ENCODE results near the gene KIF21B.

Gene KIF21B

GRCh38 chr1:201016211-201016651 lies 7.3 kb downstream of the KIF21B start:
- no peak overlapping the region for H3K4me3 ChIP-seq (ENCODE audit: low read depth, low read length)
- peak overlapping the region; percentile 6 for H3K9ac ChIP-seq
- H3K27me3 ChIP-seq (ENCODE audit: control insufficient read depth, insufficient read depth, low read length), result no peaks in the 10 kb centered on the region
- H3K4me1 ChIP-seq, result peaks cover 66% of the 10 kb centered on the region
- peaks cover 3% of the 10 kb centered on the region for H3K79me2 ChIP-seq
- H3K36me3 ChIP-seq (ENCODE audit: control insufficient read depth, insufficient read depth, low read length), result no peaks in the 10 kb centered on the region
- H3K27ac ChIP-seq, result peak overlapping the region; percentile 98
- no peaks in the 10 kb centered on the region for H3K9me3 ChIP-seq (ENCODE audit: control insufficient read depth, low read length)
- H2AFZ ChIP-seq, result peak overlapping the region; percentile 46
- TF ChIP-seq CTCF (IDR thresholded peaks at IDR 0.05), result no peak
- H3K4me2 ChIP-seq (ENCODE audit: low read length), result peak overlapping the region; percentile 53

GRCh38 chr1:201015551-201016091 lies 7.9 kb downstream of the KIF21B start:
- no peak for TF ChIP-seq CTCF (IDR thresholded peaks at IDR 0.05)
- no peak overlapping the region for H3K4me3 ChIP-seq (ENCODE audit: low read depth, low read length)
- H3K4me2 ChIP-seq (ENCODE audit: low read length), result peak overlapping the region; percentile 53
- peaks cover 66% of the 10 kb centered on the region for H3K4me1 ChIP-seq
- H3K36me3 ChIP-seq (ENCODE audit: control insufficient read depth, insufficient read depth, low read length), result no peaks in the 10 kb centered on the region
- no peaks in the 10 kb centered on the region for H3K27me3 ChIP-seq (ENCODE audit: control insufficient read depth, insufficient read depth, low read length)
- H3K9me3 ChIP-seq (ENCODE audit: control insufficient read depth, low read length), result no peaks in the 10 kb centered on the region
- peak overlapping the region; percentile 46 for H2AFZ ChIP-seq
- H3K79me2 ChIP-seq, result peaks cover 3% of the 10 kb centered on the region
- H3K27ac ChIP-seq, result peak overlapping the region; percentile 98
- H3K9ac ChIP-seq, result peak overlapping the region; percentile 6

- peaks cover 71% of the 10 kb centered on the region for H3K4me1 ChIP-seq
- H3K4me2 ChIP-seq (ENCODE audit: low read length), result peak overlapping the region; percentile 54
- H3K27ac ChIP-seq, result peak overlapping the region; percentile 98
- peaks cover 3% of the 10 kb centered on the region for H3K79me2 ChIP-seq
- H3K36me3 ChIP-seq (ENCODE audit: control insufficient read depth, insufficient read depth, low read length), result no peaks in the 10 kb centered on the region
- peak overlapping the region; percentile 46 for H3K9ac ChIP-seq
- no peak overlapping the region for H3K4me3 ChIP-seq (ENCODE audit: low read depth, low read length)
- no peak for TF ChIP-seq CTCF (IDR thresholded peaks at IDR 0.05)
- H2AFZ ChIP-seq, result no peak overlapping the region
- no peaks in the 10 kb centered on the region for H3K27me3 ChIP-seq (ENCODE audit: control insufficient read depth, insufficient read depth, low read length)
- no peaks in the 10 kb centered on the region for H3K9me3 ChIP-seq (ENCODE audit: control insufficient read depth, low read length)
These were observed 8.7 kb downstream of the KIF21B start for GRCh38 chr1:201014816-201015200.

- Histone ChIP-seq H3K9ac (peak overlapping the region; percentile 53), H3K27ac (peak overlapping the region; percentile 98), H2AFZ (peak overlapping the region; percentile 69), H3K4me3 (ENCODE audit: low read depth, low read length) (no peak overlapping the region), H3K36me3 (ENCODE audit: control insufficient read depth, insufficient read depth, low read length) (no peaks in the 10 kb centered on the region), H3K9me3 (ENCODE audit: control insufficient read depth, low read length) (no peaks in the 10 kb centered on the region), H3K4me2 (ENCODE audit: low read length) (peak overlapping the region; percentile 54), H3K27me3 (ENCODE audit: control insufficient read depth, insufficient read depth, low read length) (no peaks in the 10 kb centered on the region), H3K79me2 (peaks cover 1% of the 10 kb centered on the region), H3K4me1 (peaks cover 70% of the 10 kb centered on the region)
- TF ChIP-seq CTCF (IDR thresholded peaks at IDR 0.05), result no peak
These were observed 9.3 kb downstream of the KIF21B start for GRCh38 chr1:201013991-201014815.
